IMR-90 (cell line): ENCODE measurements around the gene XIST. TPM values are rescaled to one million over a fixed set of nuclear protein-coding genes. Genes with fewer than 3 reads are reported as not detected.

Source experiments
- ATAC-seq: fragments of 200-7000 bp; cut with Tn5 transposase; 2 replicates; pipeline ENCODE4 v1.9.1; 2020; ENCODE audit warnings: low read depth, mild to moderate bottlenecking, moderate library complexity
- Bru-seq: library from RNA; stranded (reverse); fragments of 400-500 nt; gene quantifications from one replicate; lab custom pipeline; 2021; lab: Mats Ljungman, UMichigan
- BruChase-seq, 2 experiments: library from RNA; stranded (reverse); fragments of 400-500 nt; gene quantifications; one replicate each; lab custom pipeline; 2021; lab: Mats Ljungman, UMichigan
- BruUV-seq: library from RNA; stranded (reverse); fragments of 400-500 nt; replicated peaks from 2 replicates; lab custom pipeline; 2021; lab: Mats Ljungman, UMichigan
- CTCF ChIA-PET: fragments of 300-600 bp; formaldehyde crosslinking; extraction: SDS; loops from one replicate; lab custom pipeline; 2021; ENCODE audit warnings: antibody characterized with exemption; lab: Yijun Ruan, JAX
- POLR2A ChIA-PET: fragments of 300-600 bp; sonication (Branson Sonifier 250); formaldehyde crosslinking; loops from one replicate; lab custom pipeline; 2022; ENCODE audit warnings: antibody characterized with exemption; ENCODE audit not compliant: unreplicated experiment; lab: Charles Lee
- DNase-seq: peaks from one replicate; pipeline ENCODE4 v3.0.0; 2013
- H2AFZ ChIP-seq: replicated peaks from 2 replicates; pipeline ENCODE3; 2013; ENCODE audit warnings: low read length, mild to moderate bottlenecking; ENCODE audit not compliant: poor library complexity
- H2AK5ac ChIP-seq: 2 replicates; pipeline ENCODE4 v1.6.1; 2013; ENCODE audit warnings: low read depth, low read length, inconsistent platforms
- H2AK9ac ChIP-seq: replicated peaks from 2 replicates; pipeline ENCODE3; 2013; ENCODE audit warnings: mild to moderate bottlenecking, low read depth, low read length, moderate library complexity; ENCODE audit not compliant: poor library complexity
- H2BK120ac ChIP-seq: 2 replicates; pipeline ENCODE4 v1.6.1; 2013; ENCODE audit warnings: low read depth, low read length, inconsistent platforms
- H2BK15ac ChIP-seq: 3 replicates; pipeline ENCODE4 v1.6.1; 2013; ENCODE audit warnings: low read depth, low read length, inconsistent platforms
- H2BK20ac ChIP-seq: 2 replicates; pipeline ENCODE4 v1.6.1; 2013; ENCODE audit warnings: low read depth, mild to moderate bottlenecking, inconsistent platforms, low read length, moderate library complexity
- H2BK5ac ChIP-seq: 2 replicates; pipeline ENCODE4 v1.6.1; 2013; ENCODE audit warnings: mild to moderate bottlenecking, low read depth, low read length, inconsistent platforms; ENCODE audit not compliant: poor library complexity, severe bottlenecking
- H3K14ac ChIP-seq: replicated peaks from 2 replicates; pipeline ENCODE4 v1.6.1; 2013; ENCODE audit warnings: low read depth, low read length, inconsistent platforms
- H3K18ac ChIP-seq: 2 replicates; pipeline ENCODE4 v1.6.1; 2013; ENCODE audit warnings: low read depth, low read length, control low read depth
- H3K23ac ChIP-seq: 2 replicates; pipeline ENCODE4 v1.6.1; 2013; ENCODE audit warnings: low read depth, low read length, inconsistent platforms
- H3K27ac ChIP-seq: 2 replicates; pipeline ENCODE4 v1.5.1; 2013; ENCODE audit warnings: mild to moderate bottlenecking, control low read depth, low read length; ENCODE audit not compliant: insufficient read depth
- H3K27me3 ChIP-seq: 2 replicates; pipeline ENCODE4 v1.6.1; 2013; ENCODE audit warnings: low read length; ENCODE audit not compliant: control insufficient read depth, insufficient read depth
- H3K36me3 ChIP-seq: 2 replicates; pipeline ENCODE4 v1.6.1; 2013; ENCODE audit warnings: low read length, mixed read lengths; ENCODE audit not compliant: control insufficient read depth, insufficient read depth
- H3K4ac ChIP-seq: 2 replicates; pipeline ENCODE4 v1.6.1; 2013; ENCODE audit warnings: low read depth, low read length, inconsistent platforms
- H3K4me1 ChIP-seq: 2 replicates; pipeline ENCODE4 v1.6.1; 2013; ENCODE audit warnings: low read length, mixed read lengths; ENCODE audit not compliant: control insufficient read depth, insufficient read depth
- H3K4me2 ChIP-seq: 2 replicates; pipeline ENCODE4 v1.6.1; 2013; ENCODE audit warnings: low read depth, mild to moderate bottlenecking, control low read depth, low read length, moderate library complexity
- H3K4me3 ChIP-seq: 2 replicates; pipeline ENCODE4 v1.5.1; 2013; ENCODE audit warnings: low read depth, mild to moderate bottlenecking, control low read depth, low read length, moderate library complexity; ENCODE audit not compliant: insufficient read depth
- H3K56ac ChIP-seq: 2 replicates; pipeline ENCODE4 v1.6.1; 2013; ENCODE audit warnings: low read length, inconsistent platforms; ENCODE audit not compliant: insufficient read depth; ENCODE audit errors: extremely low read depth
- H3K79me1 ChIP-seq, 2 experiments: 2 replicates each; pipeline ENCODE4 v1.6.1; 2013; ENCODE audit warnings: low read length in 2 of 2, inconsistent platforms in 1 of 2, low read depth in 1 of 2
- H3K9ac ChIP-seq: 2 replicates; pipeline ENCODE4 v1.6.1; 2013; ENCODE audit warnings: low read depth, low read length, control low read depth
- H3K9me1 ChIP-seq: 2 replicates; pipeline ENCODE4 v1.6.1; 2013; ENCODE audit warnings: low read length, inconsistent platforms; ENCODE audit not compliant: insufficient read depth
- H3K9me3 ChIP-seq: 2 replicates; pipeline ENCODE4 v1.6.1; 2013; ENCODE audit warnings: low read length; ENCODE audit not compliant: control insufficient read depth, insufficient read depth
- H4K20me1 ChIP-seq: 2 replicates; pipeline ENCODE4 v1.6.1; 2013; ENCODE audit warnings: low read length, inconsistent platforms; ENCODE audit not compliant: insufficient read depth
- H4K5ac ChIP-seq: 2 replicates; pipeline ENCODE4 v1.6.1; 2013; ENCODE audit warnings: mild to moderate bottlenecking, low read depth, low read length, control low read depth
- H4K8ac ChIP-seq, 2 experiments: 2 replicates each; pipeline ENCODE4 v1.6.1; 2013; ENCODE audit warnings: low read depth in 2 of 2, low read length in 2 of 2, control low read depth in 1 of 2, inconsistent platforms in 1 of 2
- H4K91ac ChIP-seq: 2 replicates; pipeline ENCODE4 v1.6.1; 2013; ENCODE audit warnings: low read depth, low read length, inconsistent platforms; ENCODE audit not compliant: insufficient read depth
- CHD1 ChIP-seq: IDR thresholded peaks from 2 replicates; pipeline ENCODE4 v1.6.1; 2012; ENCODE audit warnings: low read depth, low read length, improper control_type of control experiment
- CTCF ChIP-seq: conservative IDR thresholded peaks from 2 replicates; pipeline ENCODE4 v1.5.1; 2012; ENCODE audit warnings: mild to moderate bottlenecking, low read depth, low read length, improper control_type of control experiment
- ELK1 ChIP-seq: fragments of 150-350 bp; IDR thresholded peaks from 2 replicates; pipeline ENCODE4 v1.6.1; 2016; ENCODE audit warnings: low read depth, mild to moderate bottlenecking, low read length, moderate library complexity, borderline replicate concordance
- FOS ChIP-seq: fragments of 150-350 bp; IDR thresholded peaks from 2 replicates; pipeline ENCODE4 v1.6.1; 2016; ENCODE audit warnings: low read depth, low read length
- MAZ ChIP-seq: IDR thresholded peaks from 2 replicates; pipeline ENCODE4 v1.6.1; 2012; ENCODE audit warnings: low read depth, mild to moderate bottlenecking, low read length, improper control_type of control experiment, moderate library complexity, borderline replicate concordance
- MXI1 ChIP-seq: IDR thresholded peaks from 2 replicates; pipeline ENCODE4 v1.6.1; 2012; ENCODE audit warnings: low read depth, mild to moderate bottlenecking, low read length, moderate library complexity, borderline replicate concordance
- NFE2L2 ChIP-seq: fragments of 150-350 bp; IDR thresholded peaks from 2 replicates; pipeline ENCODE4 v1.6.1; 2016; ENCODE audit warnings: low read depth, mild to moderate bottlenecking, low read length
- POLR2A ChIP-seq: IDR thresholded peaks from 2 replicates; pipeline ENCODE4 v1.6.1; 2012; ENCODE audit warnings: mild to moderate bottlenecking, low read depth, low read length
- RFX5 ChIP-seq: IDR thresholded peaks from 2 replicates; pipeline ENCODE4 v1.8.0; 2012; ENCODE audit warnings: low read depth, mild to moderate bottlenecking, low read length, moderate library complexity
- SMC3 ChIP-seq: fragments of 150-350 bp; IDR thresholded peaks from 2 replicates; pipeline ENCODE4 v1.6.1; 2016; ENCODE audit warnings: low read depth, mild to moderate bottlenecking, antibody characterized with exemption, low read length, moderate library complexity
- USF2 ChIP-seq: fragments of 150-350 bp; IDR thresholded peaks from 2 replicates; pipeline ENCODE4 v1.6.1; 2017; ENCODE audit warnings: mild to moderate bottlenecking, antibody characterized with exemption, low read length, low read depth
- WGBS, 2 experiments: methylation state at CpG; one replicate each; pipeline versions ENCODE4 v1.1.5 to v1.1.7; 2013; ENCODE audit warnings: missing lambda C conversion rate in 2 of 2; ENCODE audit not compliant: insufficient read length in 1 of 2; ENCODE audit errors: extremely low coverage in 2 of 2; 5-methylcytosine and 5-hydroxymethylcytosine counted together
- dilution Hi-C: fragments of 300-500 bp; cut with HindIII; formaldehyde crosslinking; loops from one replicate; pipeline ENCODE4 v1.14.3; 2018; ENCODE audit warnings: low sequenced_read_pairs; ENCODE audit not compliant: unreplicated experiment
- in situ Hi-C: fragments of 300-500 bp; cut with MboI; formaldehyde crosslinking; loops from 3 replicates; pipeline ENCODE4 v1.14.3; 2019; ENCODE audit warnings: low sequenced_read_pairs, inconsistent platforms, mixed read lengths
- intact Hi-C: fragments of 100-400 bp; cut with micrococcal nuclease; formaldehyde crosslinking; loops from 2 replicates; pipeline ENCODE4 v1.10.0; 2022
- long read RNA-seq: library from polyadenylated mRNA; unstranded; transcript quantifications from one replicate; pipeline ENCODE4 v2.0.0, GENCODE V29; 2021; ENCODE audit not compliant: unreplicated experiment
- polyA plus RNA-seq, 3 experiments: library from polyadenylated mRNA; depleted of rRNA; stranded (reverse); fragments of >200 nt; gene quantifications; 2 replicates each; pipeline ENCODE4 v1.2.3, GENCODE V29; 2012; ENCODE audit warnings: low replicate concordance in 1 of 3
- total RNA-seq: library from RNA; depleted of rRNA; stranded (reverse); fragments of >200 nt; gene quantifications from 2 replicates; pipeline ENCODE4 v1.2.3, GENCODE V29; 2012; rRNA removed

XIST gene
- 48.9 and 75.5 TPM in 2 replicates for total RNA-seq
- polyA plus RNA-seq (2012; rRNA removed): 127 and 159 TPM in 2 replicates
- 0.30 and 1.1 TPM in 2 replicates for polyA plus RNA-seq (2012; cell fraction: cytosol; rRNA removed)
- polyA plus RNA-seq (2012; cell fraction: nucleus; rRNA removed; ENCODE audit: low replicate concordance): 251 and 1,714 TPM in 2 replicates
- Bru-seq, nascent RNA: percentile 99 among the genes with signal in this experiment
- BruChase-seq, experiment 1, labeled RNA remaining after a 6-hour chase: percentile 100 among the genes with signal in this experiment
- percentile 100 among the genes with signal in this experiment for BruChase-seq, experiment 2, labeled RNA remaining after a 2-hour chase
- long read RNA-seq, partial matches to known transcripts: 0 of 12 reads
- long read RNA-seq, other reads (novel, unspliced or antisense): 12 of 12 reads

GRCh38 chrX:73852467-73852866 is at the start of gene XIST:
TSS of gene XIST (minus strand) at chrX:73852714.
- Histone ChIP-seq H3K27ac (peak within 1 kb of the TSS; percentile 61), H3K4ac (peak within 1 kb of the TSS; percentile 92), H2BK15ac (no peak within 1 kb of the TSS), H3K18ac (peak within 1 kb of the TSS; percentile 70), H2AK9ac (peak within 1 kb of the TSS; percentile 91), H2BK20ac (no peak within 1 kb of the TSS), H2BK120ac (peak within 1 kb of the TSS; percentile 16; the same call in 1 of the 2 replicates), H4K5ac (peak within 1 kb of the TSS; percentile 73), H3K4me2 (peak within 1 kb of the TSS; percentile 3; the same call in 1 of the 2 replicates), H4K20me1 (peaks cover 34% of the 10 kb centered on the region), H2AK5ac (peak within 1 kb of the TSS; percentile 84), H3K27me3 (no peaks in the 10 kb centered on the region), H4K8ac (peak within 1 kb of the TSS; percentile 83 to 86), H3K79me1 (no peaks in the 10 kb centered on the region), H2AFZ (peak within 1 kb of the TSS; percentile 71), H3K9me3 (no peaks in the 10 kb centered on the region), H3K9ac (peak within 1 kb of the TSS; percentile 92), H3K23ac (peak within 1 kb of the TSS; percentile 95), H3K4me3 (peak within 1 kb of the TSS; percentile 68), H3K9me1 (no peaks in the 10 kb centered on the region), H3K36me3 (no peaks in the 10 kb centered on the region), H4K91ac (peak within 1 kb of the TSS; percentile 81), H3K56ac (peak within 1 kb of the TSS; percentile 94), H3K14ac (peak within 1 kb of the TSS; percentile 98), H2BK5ac (peak within 1 kb of the TSS; percentile 82), H3K4me1 (no peaks in the 10 kb centered on the region)
- no peak for TF ChIP-seq CHD1
- TF ChIP-seq CTCF: no peak
- TF ChIP-seq MXI1: no peak
- no peak for TF ChIP-seq SMC3
- no peak for TF ChIP-seq RFX5
- peak; percentile 98 for TF ChIP-seq POLR2A
- no peak for TF ChIP-seq ELK1
- no peak for TF ChIP-seq FOS
- TF ChIP-seq NFE2L2: no peak
- TF ChIP-seq USF2: no peak
- TF ChIP-seq MAZ: peak; percentile 65; the same call in 1 of the 2 replicates
- intact Hi-C loops (loop anchor here (10.0 kb wide), 2 partner anchors 768 to 1752 kb away; no protein-coding TSS in a partner anchor), dilution Hi-C loops (no loop called here), in situ Hi-C loops (no loop called here)
- BruUV-seq: no TSS peak
- ATAC-seq: peak; percentile 24; the same call in 1 of the 2 replicates
- WGBS, 2 experiments: 39 to 100% methylated on average over 1 to 2 of the region's 8 CpGs
- DNase-seq: peak; percentile 84
- POLR2A ChIA-PET: no interaction called here
- CTCF ChIA-PET: no interaction called here
